H1 (cell line): Measurements from ENCODE around the gene NCAM1. TPM values are rescaled to one million over a fixed set of nuclear protein-coding genes. Genes with fewer than 3 reads are reported as not detected.

Source experiments
- CHD1 ChIP-seq: IDR thresholded peaks from 2 replicates; pipeline ENCODE4 v1.6.1; 2012; ENCODE audit warnings: low read depth, low read length, improper control_type of control experiment
- CHD7 ChIP-seq: fragments of 300-600 bp; sonication (generic); IDR thresholded peaks from 2 replicates; pipeline ENCODE4 v1.7.1; 2012; ENCODE audit warnings: low read length, moderate library complexity, mild to moderate bottlenecking, inconsistent platforms; ENCODE audit not compliant: insufficient replicate concordance
- HDAC2 ChIP-seq, 2 experiments: fragments of 300-600 bp in 1 of 2; sonication (generic) in 1 of 2; IDR thresholded peaks; 2 replicates each; pipeline ENCODE4 v1.6.1; 2011 to 2012; ENCODE audit warnings: low read depth in 2 of 2, low read length in 2 of 2, mild to moderate bottlenecking in 2 of 2, moderate library complexity in 2 of 2, borderline replicate concordance in 1 of 2, inconsistent platforms in 1 of 2
- RNF2 ChIP-seq: fragments of 200-900, 300-1000 bp; sonication (generic); IDR thresholded peaks from 2 replicates; pipeline ENCODE4 v1.7.1; 2016; ENCODE audit warnings: borderline replicate concordance, low read depth, mild to moderate bottlenecking, antibody characterized with exemption, low read length; ENCODE audit not compliant: poor library complexity, severe bottlenecking; ENCODE audit errors: missing control alignments
- RXRA ChIP-seq: IDR thresholded peaks from 2 replicates; pipeline ENCODE4 v1.6.1; 2011; ENCODE audit warnings: low read depth, mild to moderate bottlenecking, low read length, moderate library complexity; ENCODE audit not compliant: insufficient read depth
- SIX5 ChIP-seq: IDR thresholded peaks from 2 replicates; pipeline ENCODE4 v1.6.1; 2011; ENCODE audit warnings: mild to moderate bottlenecking, low read depth, low read length
- polyA plus RNA-seq, 7 experiments: library from polyadenylated mRNA; depleted of rRNA in 3 of 7; stranded (reverse) in 5 of 7; unstranded in 2 of 7; fragments of >200 nt in 5 of 7; fragments of 200-250 nt in 2 of 7; gene quantifications; 1 replicate in 5 of 7; 2 replicates in 1 of 7; 4 replicates in 1 of 7; pipeline versions ENCODE4 v1.2.1 to v1.2.3, GENCODE V29; 2011 to 2013; ENCODE audit warnings: missing spikeins in 2 of 7, mixed read lengths in 2 of 7
- total RNA-seq: library from RNA; stranded (reverse); fragmentation: NEBNext Ultra II Directional; extraction: Animal tissue kit (Norgen Biotek cat#: 25700); gene quantifications from 2 replicates; pipeline ENCODE4 v1.2.1, GENCODE V29; 2021

Gene NCAM1
- total and polyA plus RNA-seq, 2 of the 8 experiments (the other 6 are each of a cell fraction or from before 2014, with no cell fraction given): 3.1 to 4.3 TPM

DNA sequence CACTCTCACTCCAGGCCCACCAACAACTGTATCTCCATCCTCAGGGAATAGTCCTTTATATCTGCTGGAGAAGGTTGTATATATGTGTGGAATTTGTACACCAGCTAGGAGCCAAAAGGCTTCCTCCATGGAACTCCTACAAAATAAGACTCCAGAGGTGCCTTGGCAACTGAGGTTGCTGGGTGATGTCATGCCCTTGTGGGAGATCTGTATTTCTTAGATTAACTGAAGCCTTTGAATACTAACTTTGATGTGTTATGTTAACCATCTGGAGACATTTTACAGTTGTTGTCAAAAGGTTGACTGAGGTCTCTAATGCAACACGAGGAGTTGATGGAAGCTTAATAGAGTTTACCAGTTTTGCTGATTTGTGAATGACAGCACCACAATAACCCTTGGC, 213.7 kb downstream of the NCAM1 start (continued):
- TF ChIP-seq HDAC2 (IDR thresholded peaks at IDR 0.05; ENCODE audit: borderline replicate concordance in 1 of 2, low read depth in 2 of 2, low read length in 2 of 2) (no peak), RXRA (no peak), RNF2 (no peak), SIX5 (no peak), CHD7 (no peak), CHD1 (no peak)
